ENCODE data around the gene LAIR1.

Gene LAIR1

GRCh38 chr19:54333586-54334298, 31.0 kb downstream of the LAIR1 start:
- Histone ChIP-seq H3K4me2 (ENCODE audit: low read depth, low read length) (no peak overlapping the region), H3K27me3 (replicated peaks; ENCODE audit: insufficient read depth, low read length) (peaks cover 16% of the 10 kb centered on the region), H3K9me2 (replicated peaks; ENCODE audit: insufficient read depth, low read length) (no peaks in the 10 kb centered on the region), H4K20me1 (ENCODE audit: insufficient read depth, low read length) (no peaks in the 10 kb centered on the region), H3K9ac (ENCODE audit: low read length) (no peak overlapping the region), H2AFZ (ENCODE audit: low read length) (no peak overlapping the region), H3K9me3 (replicated peaks; ENCODE audit: insufficient read depth, low read length) (no peaks in the 10 kb centered on the region), H3K79me2 (ENCODE audit: low read length) (no peaks in the 10 kb centered on the region), H3K36me3 (replicated peaks; ENCODE audit: insufficient read depth, low read length) (no peaks in the 10 kb centered on the region), H3K4me1 (ENCODE audit: low read length) (no peaks in the 10 kb centered on the region), H3K4me3 (ENCODE audit: low read length) (no peak overlapping the region), H3F3A (ENCODE audit: insufficient read depth, low read length) (no peaks in the 10 kb centered on the region), H3K27ac (ENCODE audit: low read length) (no peak overlapping the region)
- no peak for DNase-seq
- no peak for TF ChIP-seq EZH2 (optimal IDR thresholded peaks at IDR 0.05; ENCODE audit: low read depth, low read length)
- TF ChIP-seq EZH2phosphoT487 (IDR thresholded peaks at IDR 0.05; ENCODE audit: low read length): no peak
- TF ChIP-seq, protein P1, sequence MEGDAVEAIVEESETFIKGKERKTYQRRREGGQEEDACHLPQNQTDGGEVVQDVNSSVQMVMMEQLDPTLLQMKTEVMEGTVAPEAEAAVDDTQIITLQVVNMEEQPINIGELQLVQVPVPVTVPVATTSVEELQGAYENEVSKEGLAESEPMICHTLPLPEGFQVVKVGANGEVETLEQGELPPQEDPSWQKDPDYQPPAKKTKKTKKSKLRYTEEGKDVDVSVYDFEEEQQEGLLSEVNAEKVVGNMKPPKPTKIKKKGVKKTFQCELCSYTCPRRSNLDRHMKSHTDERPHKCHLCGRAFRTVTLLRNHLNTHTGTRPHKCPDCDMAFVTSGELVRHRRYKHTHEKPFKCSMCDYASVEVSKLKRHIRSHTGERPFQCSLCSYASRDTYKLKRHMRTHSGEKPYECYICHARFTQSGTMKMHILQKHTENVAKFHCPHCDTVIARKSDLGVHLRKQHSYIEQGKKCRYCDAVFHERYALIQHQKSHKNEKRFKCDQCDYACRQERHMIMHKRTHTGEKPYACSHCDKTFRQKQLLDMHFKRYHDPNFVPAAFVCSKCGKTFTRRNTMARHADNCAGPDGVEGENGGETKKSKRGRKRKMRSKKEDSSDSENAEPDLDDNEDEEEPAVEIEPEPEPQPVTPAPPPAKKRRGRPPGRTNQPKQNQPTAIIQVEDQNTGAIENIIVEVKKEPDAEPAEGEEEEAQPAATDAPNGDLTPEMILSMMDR (IDR thresholded peaks at IDR 0.05; ENCODE audit: low read length): no peak

DNA sequence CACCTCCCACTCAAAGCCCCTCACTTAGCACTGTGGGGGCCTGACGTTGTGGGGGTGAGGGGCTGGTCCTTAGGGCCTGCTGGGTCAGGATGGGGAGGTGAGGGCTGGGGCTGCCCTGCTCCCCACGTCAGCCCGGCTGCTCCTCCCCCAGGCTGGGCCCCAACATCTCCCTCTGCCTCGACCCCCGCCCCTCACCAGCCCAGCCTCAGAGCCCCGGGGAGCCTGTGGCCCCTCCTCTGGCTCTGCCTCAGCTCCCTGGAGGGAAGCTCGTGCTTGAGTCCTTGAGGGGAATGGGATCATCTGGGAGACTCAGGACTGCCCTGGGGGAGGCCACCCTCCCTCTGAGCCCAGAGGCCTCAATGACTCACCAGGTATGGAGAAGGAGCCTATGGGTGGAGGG, 32.6 kb downstream of the LAIR1 start:
- Histone ChIP-seq H2AFZ (ENCODE audit: low read length) (no peak overlapping the region), H3F3A (ENCODE audit: insufficient read depth, low read length) (no peaks in the 10 kb centered on the region), H3K9me2 (replicated peaks; ENCODE audit: insufficient read depth, low read length) (no peaks in the 10 kb centered on the region), H3K9ac (ENCODE audit: low read length) (no peak overlapping the region), H3K4me1 (ENCODE audit: low read length) (peaks cover 5% of the 10 kb centered on the region; the same call in 1 of the 2 replicates), H3K27me3 (replicated peaks; ENCODE audit: insufficient read depth, low read length) (peaks cover 9% of the 10 kb centered on the region; the same call in 1 of the 2 replicates), H4K20me1 (ENCODE audit: insufficient read depth, low read length) (no peaks in the 10 kb centered on the region), H3K9me3 (replicated peaks; ENCODE audit: insufficient read depth, low read length) (no peaks in the 10 kb centered on the region), H3K4me3 (ENCODE audit: low read length) (no peak overlapping the region), H3K27ac (ENCODE audit: low read length) (no peak overlapping the region), H3K4me2 (ENCODE audit: low read depth, low read length) (no peak overlapping the region), H3K79me2 (ENCODE audit: low read length) (no peaks in the 10 kb centered on the region), H3K36me3 (replicated peaks; ENCODE audit: insufficient read depth, low read length) (no peaks in the 10 kb centered on the region)
- no peak for DNase-seq
- no peak for TF ChIP-seq EZH2phosphoT487 (IDR thresholded peaks at IDR 0.05; ENCODE audit: low read length)
- TF ChIP-seq, protein P1 (IDR thresholded peaks at IDR 0.05; ENCODE audit: low read length): no peak
- TF ChIP-seq EZH2 (optimal IDR thresholded peaks at IDR 0.05; ENCODE audit: low read depth, low read length): no peak

DNA sequence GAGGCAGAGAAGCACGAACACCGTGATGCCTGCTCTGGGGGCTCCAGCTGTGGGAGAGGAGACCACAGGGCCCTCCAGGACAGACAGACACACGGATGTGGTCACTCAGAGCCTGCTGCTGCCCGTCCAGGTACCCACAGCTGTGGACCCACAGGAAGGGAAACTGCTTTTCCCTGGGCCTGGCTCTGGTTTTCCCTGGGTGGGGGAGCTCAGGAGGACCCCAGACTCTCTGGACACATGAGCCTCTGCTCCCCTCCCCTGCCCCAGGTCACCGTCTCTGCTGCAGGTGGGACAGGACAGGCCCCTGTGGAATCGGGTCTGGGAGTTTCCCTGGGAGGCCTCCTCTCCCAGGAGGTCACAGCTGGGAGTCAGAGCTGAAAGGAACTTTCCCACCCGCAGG, 33.1 kb downstream of the LAIR1 start:
- Histone ChIP-seq H3K27me3 (replicated peaks; ENCODE audit: insufficient read depth, low read length) (peaks cover 6% of the 10 kb centered on the region; the same call in 1 of the 2 replicates), H3K4me1 (ENCODE audit: low read length) (peaks cover 8% of the 10 kb centered on the region; the same call in 1 of the 2 replicates), H3K9me3 (replicated peaks; ENCODE audit: insufficient read depth, low read length) (no peaks in the 10 kb centered on the region)

More for the DNA sequence above, 33.1 kb downstream of the LAIR1 start:
- Histone ChIP-seq H3F3A (ENCODE audit: insufficient read depth, low read length) (no peaks in the 10 kb centered on the region), H2AFZ (ENCODE audit: low read length) (no peak overlapping the region), H3K27ac (ENCODE audit: low read length) (no peak overlapping the region), H3K79me2 (ENCODE audit: low read length) (no peaks in the 10 kb centered on the region), H3K36me3 (replicated peaks; ENCODE audit: insufficient read depth, low read length) (no peaks in the 10 kb centered on the region), H3K4me2 (ENCODE audit: low read depth, low read length) (no peak overlapping the region), H3K4me3 (ENCODE audit: low read length) (no peak overlapping the region), H3K9ac (ENCODE audit: low read length) (no peak overlapping the region), H4K20me1 (ENCODE audit: insufficient read depth, low read length) (no peaks in the 10 kb centered on the region), H3K9me2 (replicated peaks; ENCODE audit: insufficient read depth, low read length) (no peaks in the 10 kb centered on the region)
- TF ChIP-seq EZH2 (optimal IDR thresholded peaks at IDR 0.05; ENCODE audit: low read depth, low read length) (no peak), EZH2phosphoT487 (IDR thresholded peaks at IDR 0.05; ENCODE audit: low read length) (no peak)
- TF ChIP-seq, protein P1 (IDR thresholded peaks at IDR 0.05; ENCODE audit: low read length): no peak
- no peak for DNase-seq
